SK-N-SH (cell line): ENCODE data around the gene KREMEN2. TPM values are rescaled to one million over a fixed set of nuclear protein-coding genes. Genes with fewer than 3 reads are reported as not detected.
A peak's percentile ranks its signal among the peaks of the same experiment; 100 is the strongest.

Experiments
- CTCF ChIA-PET: fragments of 300-600, 350-600 bp; formaldehyde crosslinking; extraction: SDS; loops from one replicate; lab custom pipeline; 2021; lab: Yijun Ruan, JAX
- POLR2A ChIA-PET: fragments of 350-600 bp; sonication (Branson Sonifier 250); formaldehyde crosslinking; extraction: SDS; loops from one replicate; lab custom pipeline; 2020; ENCODE audit warnings: antibody characterized with exemption, inconsistent platforms; lab: Yijun Ruan, JAX
- DNase-seq: peaks from one replicate; pipeline ENCODE4 v3.0.0; 2012
- H2AFZ ChIP-seq: fragments of 200-600 bp; sonication (generic); 2 replicates; pipeline ENCODE4 v1.8.1; 2016; ENCODE audit warnings: antibody characterized with exemption, mild to moderate bottlenecking, low read depth
- H3F3A ChIP-seq: fragments of 200-600 bp; sonication (generic); replicated peaks from 2 replicates; pipeline ENCODE3; 2016; ENCODE audit warnings: antibody characterized with exemption, mild to moderate bottlenecking; ENCODE audit not compliant: insufficient read depth
- H3K27ac ChIP-seq, 2 experiments: fragments of 200-500 bp in 1 of 2; fragments of 200-600 bp in 1 of 2; sonication (Bioruptor generic) in 1 of 2; sonication (generic), shearing (Covaris generic) in 1 of 2; 2 replicates each; pipeline versions ENCODE4 v1.5.1 to v1.6.1; 2014 to 2016; ENCODE audit warnings: low read depth in 2 of 2, inconsistent platforms in 1 of 2, low read length in 1 of 2, mild to moderate bottlenecking in 1 of 2, mixed read lengths in 1 of 2
- H3K27me3 ChIP-seq: fragments of 200-600 bp; sonication (generic), shearing (Covaris generic); 2 replicates; pipeline ENCODE4 v1.6.1; 2016; ENCODE audit warnings: mixed run types; ENCODE audit not compliant: insufficient read depth
- H3K36me3 ChIP-seq, 2 experiments: fragments of 200-500 bp in 1 of 2; fragments of 200-600 bp in 1 of 2; sonication (Bioruptor generic) in 1 of 2; sonication (generic) in 1 of 2; replicated peaks in 1 of 2; 2 replicates each; pipeline versions ENCODE3 to v1.5.1; 2014 to 2016; ENCODE audit warnings: low read length in 1 of 2, mild to moderate bottlenecking in 1 of 2; ENCODE audit not compliant: insufficient read depth in 2 of 2, control insufficient read depth in 1 of 2
- H3K4me1 ChIP-seq, 2 experiments: fragments of 200-500 bp in 1 of 2; fragments of 200-600 bp in 1 of 2; sonication (Bioruptor generic) in 1 of 2; sonication (generic), shearing (Covaris generic) in 1 of 2; 2 replicates each; pipeline versions ENCODE4 v1.5.1 to v1.6.1; 2014 to 2016; ENCODE audit warnings: low read depth in 1 of 2, low read length in 1 of 2, mixed run types in 1 of 2; ENCODE audit not compliant: insufficient read depth in 2 of 2, control insufficient read depth in 1 of 2
- H3K4me2 ChIP-seq: fragments of 200-600 bp; sonication (generic), shearing (Covaris generic); 2 replicates; pipeline ENCODE4 v1.6.1; 2017; ENCODE audit warnings: mixed run types
- H3K4me3 ChIP-seq, 2 experiments: fragments of 200-500 bp in 1 of 2; fragments of 200-600 bp in 1 of 2; sonication (Bioruptor generic) in 1 of 2; sonication (generic), shearing (Covaris generic) in 1 of 2; 2 replicates each; pipeline versions ENCODE4 v1.5.1 to v1.8.1; 2014 to 2016; ENCODE audit warnings: low read depth in 2 of 2, inconsistent platforms in 1 of 2, low read length in 1 of 2, mild to moderate bottlenecking in 1 of 2, mixed read lengths in 1 of 2, moderate library complexity in 1 of 2
- H3K79me2 ChIP-seq: fragments of 200-600 bp; sonication (generic); 2 replicates; pipeline ENCODE4 v1.8.1; 2017; ENCODE audit warnings: mild to moderate bottlenecking; ENCODE audit not compliant: insufficient read depth
- H3K9ac ChIP-seq: fragments of 200-600 bp; sonication (generic); 2 replicates; pipeline ENCODE4 v1.6.1; 2017; ENCODE audit warnings: mixed run types
- H3K9me2 ChIP-seq: fragments of 200-600 bp; sonication (generic); 2 replicates; pipeline ENCODE4 v1.6.1; 2017; ENCODE audit warnings: mixed run types
- H3K9me3 ChIP-seq: fragments of 200-600 bp; sonication (generic); 2 replicates; pipeline ENCODE4 v1.6.1; 2017; ENCODE audit warnings: mixed run types, mild to moderate bottlenecking, moderate library complexity
- H4K20me1 ChIP-seq: fragments of 200-600 bp; sonication (generic); 2 replicates; pipeline ENCODE4 v1.6.1; 2017; ENCODE audit warnings: mild to moderate bottlenecking, mixed run types; ENCODE audit not compliant: insufficient read depth
- EP300 ChIP-seq, 2 experiments: IDR thresholded peaks; 2 replicates each; pipeline versions ENCODE4 v1.4.0 to v1.6.1; 2012; ENCODE audit warnings: borderline replicate concordance in 1 of 2, low read depth in 1 of 2, low read length in 1 of 2
- EZH2phosphoT487 ChIP-seq: fragments of 200-600 bp; sonication (generic); IDR thresholded peaks from 2 replicates; pipeline ENCODE4 v1.6.1; 2017; ENCODE audit warnings: low read depth, mixed run types, mild to moderate bottlenecking, antibody characterized with exemption, moderate library complexity, borderline replicate concordance
- FOXJ3 ChIP-seq: sonication (generic); formaldehyde crosslinking; IDR thresholded peaks from 2 replicates; pipeline ENCODE4 v1.5.1; 2020; ENCODE audit warnings: mild to moderate bottlenecking, missing genetic modification reagents
- FOXM1 ChIP-seq: IDR thresholded peaks from 2 replicates; pipeline ENCODE4 v1.4.0; 2012; ENCODE audit warnings: low read depth, mild to moderate bottlenecking
- GABPA ChIP-seq: IDR thresholded peaks from 2 replicates; pipeline ENCODE4 v1.4.0; 2012; ENCODE audit warnings: low read depth, mild to moderate bottlenecking
- JUND ChIP-seq: IDR thresholded peaks from 2 replicates; pipeline ENCODE4 v1.4.0; 2012
- NFIC ChIP-seq: IDR thresholded peaks from 2 replicates; pipeline ENCODE4 v1.4.0; 2012; ENCODE audit warnings: borderline replicate concordance
- NRF1 ChIP-seq: IDR thresholded peaks from 2 replicates; pipeline ENCODE4 v1.6.1; 2012; ENCODE audit warnings: low read depth, mild to moderate bottlenecking, low read length
- RCOR1 ChIP-seq: fragments of 150-350 bp; IDR thresholded peaks from 2 replicates; pipeline ENCODE4 v1.6.1; 2017; ENCODE audit warnings: antibody characterized with exemption, low read length
- RFX5 ChIP-seq: IDR thresholded peaks from 2 replicates; pipeline ENCODE4 v1.6.1; 2012; ENCODE audit warnings: mild to moderate bottlenecking, improper control_type of control experiment, low read length
- RXRA ChIP-seq: IDR thresholded peaks from 2 replicates; pipeline ENCODE4 v1.4.0; 2012; ENCODE audit warnings: low read depth, mild to moderate bottlenecking, borderline replicate concordance
- SIN3A ChIP-seq: IDR thresholded peaks from 2 replicates; pipeline ENCODE4 v1.6.1; 2012; ENCODE audit warnings: low read depth, mild to moderate bottlenecking, low read length, moderate library complexity, borderline replicate concordance
- SMC3 ChIP-seq: IDR thresholded peaks from 2 replicates; pipeline ENCODE4 v1.6.1; 2012; ENCODE audit warnings: low read depth, low read length, improper control_type of control experiment
- TEAD4 ChIP-seq: IDR thresholded peaks from 2 replicates; pipeline ENCODE4 v1.4.0; 2012; ENCODE audit warnings: mild to moderate bottlenecking, borderline replicate concordance; ENCODE audit not compliant: insufficient read depth
- YY1 ChIP-seq: IDR thresholded peaks from 2 replicates; pipeline ENCODE4 v1.4.0; 2012; ENCODE audit warnings: low read depth, mild to moderate bottlenecking
- WGBS: methylation state at CpG from one replicate; pipeline ENCODE4 v1.1.6; 2017; ENCODE audit warnings: low lambda C conversion rate; 5-methylcytosine and 5-hydroxymethylcytosine counted together
- polyA plus RNA-seq, 3 experiments: library from polyadenylated mRNA; depleted of rRNA; stranded (reverse); fragments of >200 nt; gene quantifications; 2 replicates each; pipeline ENCODE4 v1.2.3, GENCODE V29; 2012
- TF ChIP-seq, protein P1 (sequence below): IDR thresholded peaks from 2 replicates; pipeline ENCODE4 v1.4.0; 2012; ENCODE audit warnings: low read depth
- TF ChIP-seq, protein P2 (sequence below): fragments of 150-350 bp; IDR thresholded peaks from 2 replicates; pipeline ENCODE4 v1.6.1; 2017; ENCODE audit warnings: antibody characterized with exemption, low read length, low read depth, borderline replicate concordance
- TF ChIP-seq, protein P3 (sequence below): IDR thresholded peaks from 2 replicates; pipeline ENCODE4; 2012

Gene KREMEN2
- polyA plus RNA-seq, 1 of the 3 experiments (the other 2 are of a cell fraction): 0.77 TPM

- H2AFZ ChIP-seq: no peak overlapping the region
- no peaks in the 10 kb centered on the region for H3K9me2 ChIP-seq
- H3K27ac ChIP-seq: no peak overlapping the region
- peaks cover 24 to 36% of the 10 kb centered on the region in 2 experiments for H3K36me3 ChIP-seq
- 87% methylated on average over 12 of the region's 22 CpGs for WGBS
- TF ChIP-seq YY1 (no peak), SIN3A (no peak), JUND (no peak), FOXM1 (no peak)
- TF ChIP-seq, protein P1, sequence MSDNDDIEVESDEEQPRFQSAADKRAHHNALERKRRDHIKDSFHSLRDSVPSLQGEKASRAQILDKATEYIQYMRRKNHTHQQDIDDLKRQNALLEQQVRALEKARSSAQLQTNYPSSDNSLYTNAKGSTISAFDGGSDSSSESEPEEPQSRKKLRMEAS: no peak
- peak; percentile 14 for DNase-seq
- no peaks in the 10 kb centered on the region for H3K27me3 ChIP-seq
- H3K4me2 ChIP-seq: no peak overlapping the region
- H3F3A ChIP-seq: no peaks in the 10 kb centered on the region
- H3K9me3 ChIP-seq: no peaks in the 10 kb centered on the region
- no peaks in the 10 kb centered on the region for H3K79me2 ChIP-seq
- ChIA-PET POLR2A (no interaction called here), CTCF (interaction anchor here (1.2 to 3.5 kb wide), 2 partner anchors 10 to 26 kb away, joined by 4 to 15 read pairs; no protein-coding TSS in a partner anchor)
- no peak overlapping the region for H3K9ac ChIP-seq
- no peaks in the 10 kb centered on the region for H4K20me1 ChIP-seq
- H3K4me3 ChIP-seq: no peak overlapping the region
- no peaks in the 10 kb centered on the region for H3K4me1 ChIP-seq
These were observed 27.6 kb upstream of the KREMEN2 start for GRCh38 chr16:2936436-2937011.

GRCh38 chr16:2937170-2937569, 26.9 kb upstream of the KREMEN2 start:
- POLR2A ChIA-PET: no interaction called here
- no peak for DNase-seq
- H3K36me3 ChIP-seq: peaks cover 26 to 37% of the 10 kb centered on the region in 2 experiments
- H3K4me1 ChIP-seq: no peaks in the 10 kb centered on the region
- H2AFZ ChIP-seq: no peak overlapping the region
- H3K27me3 ChIP-seq: no peaks in the 10 kb centered on the region
- no peaks in the 10 kb centered on the region for H3K9me3 ChIP-seq
- H3K9ac ChIP-seq: no peak overlapping the region
- H4K20me1 ChIP-seq: no peaks in the 10 kb centered on the region
- no peak overlapping the region for H3K27ac ChIP-seq
- H3K4me3 ChIP-seq: no peak overlapping the region
- no peaks in the 10 kb centered on the region for H3K79me2 ChIP-seq
- H3K4me2 ChIP-seq: no peak overlapping the region
- CTCF ChIA-PET: interaction anchor here (1.2 to 3.5 kb wide), 2 partner anchors 10 to 25 kb away, joined by 4 to 15 read pairs; no protein-coding TSS in a partner anchor
- no peaks in the 10 kb centered on the region for H3K9me2 ChIP-seq
- no peaks in the 10 kb centered on the region for H3F3A ChIP-seq
- TF ChIP-seq TEAD4: no peak
- TF ChIP-seq SIN3A: no peak
- no peak for TF ChIP-seq FOXJ3
- TF ChIP-seq NFIC: no peak
- TF ChIP-seq EZH2phosphoT487: no peak
- no peak for TF ChIP-seq RCOR1
- no peak for TF ChIP-seq RFX5
- no peak for TF ChIP-seq EP300 (IDR thresholded peaks at IDR 0.05; ENCODE audit: borderline replicate concordance in 1 of 2, low read depth in 1 of 2, low read length in 1 of 2)
- no peak for TF ChIP-seq NRF1
- TF ChIP-seq, protein P2, sequence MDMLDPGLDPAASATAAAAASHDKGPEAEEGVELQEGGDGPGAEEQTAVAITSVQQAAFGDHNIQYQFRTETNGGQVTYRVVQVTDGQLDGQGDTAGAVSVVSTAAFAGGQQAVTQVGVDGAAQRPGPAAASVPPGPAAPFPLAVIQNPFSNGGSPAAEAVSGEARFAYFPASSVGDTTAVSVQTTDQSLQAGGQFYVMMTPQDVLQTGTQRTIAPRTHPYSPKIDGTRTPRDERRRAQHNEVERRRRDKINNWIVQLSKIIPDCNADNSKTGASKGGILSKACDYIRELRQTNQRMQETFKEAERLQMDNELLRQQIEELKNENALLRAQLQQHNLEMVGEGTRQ: no peak
- TF ChIP-seq, protein P3, sequence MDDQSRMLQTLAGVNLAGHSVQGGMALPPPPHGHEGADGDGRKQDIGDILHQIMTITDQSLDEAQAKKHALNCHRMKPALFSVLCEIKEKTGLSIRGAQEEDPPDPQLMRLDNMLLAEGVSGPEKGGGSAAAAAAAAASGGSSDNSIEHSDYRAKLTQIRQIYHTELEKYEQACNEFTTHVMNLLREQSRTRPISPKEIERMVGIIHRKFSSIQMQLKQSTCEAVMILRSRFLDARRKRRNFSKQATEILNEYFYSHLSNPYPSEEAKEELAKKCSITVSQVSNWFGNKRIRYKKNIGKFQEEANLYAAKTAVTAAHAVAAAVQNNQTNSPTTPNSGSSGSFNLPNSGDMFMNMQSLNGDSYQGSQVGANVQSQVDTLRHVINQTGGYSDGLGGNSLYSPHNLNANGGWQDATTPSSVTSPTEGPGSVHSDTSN: no peak
- no peak for TF ChIP-seq GABPA
- TF ChIP-seq, protein P1: no peak
- no peak for TF ChIP-seq RXRA
- no peak for TF ChIP-seq SMC3
- 96% methylated on average over 10 of the region's 24 CpGs for WGBS
